ENCODE data around the gene ARID4A. TPM values are rescaled to one million over a fixed set of nuclear protein-coding genes. Genes with fewer than 3 reads are reported as not detected.
"Not testable (repeated sequence)": the region's sequence is repeated elsewhere in the genome, so short reads cannot be mapped to it uniquely, and the experiment has no call there.

Gene ARID4A
- polyA plus RNA-seq, 2 of the 4 experiments (the other 2 are of a cell fraction) = 9.0 to 15.1 TPM

GRCh38 chr14:58343535-58343934, 45.2 kb downstream of the ARID4A start:
- POLR2A ChIA-PET, FAIRE-seq: not testable (repeated sequence)
- peak; percentile 89 for TF ChIP-seq MAFK (IDR thresholded peaks at IDR 0.05; ENCODE audit: partially characterized antibody)

GRCh38 chr14:58353516-58354299, 55.4 kb downstream of the ARID4A start:
- Histone ChIP-seq H3K9me3 (no peaks in the 10 kb centered on the region), H3K27ac (no peak overlapping the region; a peak in 2 of 6 replicates), H3K4me1 (0 out of 3 replicates have a peak, but pooled peaks cover 6% of the 10 kb centered on the region), H3K4me2 (peak overlapping the region; percentile 74), H3K4me3 (peak overlapping the region; percentile 24; the same call in 1 of the 3 replicates)
- ChIA-PET CTCF (interaction anchor here (0.6 to 1.4 kb wide), 2 partner anchors 11 to 48 kb away, joined by 3 read pairs; no protein-coding TSS in a partner anchor), POLR2A (no interaction called here)
- ATAC-seq (no peak), DNase-seq (ENCODE audit: low read depth in 1 of 2, low spot score in 1 of 2) (no peak), FAIRE-seq (no peak)
- no peak for TF ChIP-seq HDAC2 (IDR thresholded peaks at IDR 0.05)
- TF ChIP-seq HOXA7 (CRISPR knock-in tag; IDR thresholded peaks at IDR 0.05) = no peak
- WGBS (ENCODE audit: missing lambda C conversion rate) = 54% methylated on average over 4 of the region's 4 CpGs

More at GRCh38 chr14:58343535-58343934, 45.2 kb downstream of the ARID4A start:
- not testable (repeated sequence) for ATAC-seq; H3K4me2 ChIP-seq; H3K4me3 ChIP-seq; H3K27ac ChIP-seq; H3K4me1 ChIP-seq; DNase-seq (ENCODE audit: low read depth in 1 of 2, low spot score in 1 of 2); H3K9me3 ChIP-seq
- CTCF ChIA-PET = interaction anchor here (0.6 to 0.9 kb wide), 3 partner anchors 9 to 57 kb away, joined by 3 to 4 read pairs (median 3); no protein-coding TSS in a partner anchor
- WGBS (ENCODE audit: missing lambda C conversion rate) = 94% methylated on average over 3 of the region's 3 CpGs

DNA sequence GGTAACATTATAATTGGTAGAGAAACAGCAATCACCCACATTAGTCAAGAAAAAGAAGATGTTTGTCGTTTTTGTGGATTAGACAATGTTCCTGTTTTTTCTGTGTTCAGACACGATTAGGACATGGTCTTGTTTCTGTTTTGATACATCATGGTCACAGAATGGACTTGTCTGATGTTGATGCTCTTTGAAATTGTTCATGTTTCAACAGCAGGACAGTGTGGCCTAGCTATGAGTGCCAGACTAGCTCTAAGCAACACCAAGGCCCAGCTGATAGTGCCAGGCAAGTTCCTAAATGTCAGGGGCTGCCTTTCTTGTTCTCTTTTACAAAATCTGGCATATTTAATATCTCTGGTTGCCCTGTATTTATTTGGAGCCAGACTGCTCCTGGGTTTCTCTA, 56.5 kb downstream of the ARID4A start:
- DNase-seq (ENCODE audit: low read depth in 1 of 2, low spot score in 1 of 2) (no peak), FAIRE-seq (no peak), ATAC-seq (no peak)
- Histone ChIP-seq H3K4me2 (no peak overlapping the region), H3K9me3 (no peaks in the 10 kb centered on the region), H3K4me1 (0 out of 3 replicates have a peak, but pooled peaks cover 6% of the 10 kb centered on the region), H3K27ac (no peak overlapping the region), H3K4me3 (no peak overlapping the region)
- WGBS (ENCODE audit: missing lambda C conversion rate) = 80% methylated on average over 2 of the region's 2 CpGs
- CTCF ChIA-PET = interaction anchor here (0.7 kb wide), 1 partner anchor 1037 kb away, joined by 3 read pairs; no protein-coding TSS in a partner anchor
- no peak for TF ChIP-seq HOXB13 (CRISPR knock-in tag; IDR thresholded peaks at IDR 0.05; ENCODE audit: low read depth)
- TF ChIP-seq EHMT2 (IDR thresholded peaks at IDR 0.05; ENCODE audit: low read depth) = no peak
- TF ChIP-seq BCL3 (IDR thresholded peaks at IDR 0.05) = no peak
- TF ChIP-seq GATA3 (IDR thresholded peaks at IDR 0.05; ENCODE audit: borderline replicate concordance) = no peak
- no peak for TF ChIP-seq EP300 (IDR thresholded peaks at IDR 0.05)
- no peak for TF ChIP-seq PHF8 (IDR thresholded peaks at IDR 0.05; ENCODE audit: borderline replicate concordance, low read depth)
- no peak for TF ChIP-seq CBX2 (IDR thresholded peaks at IDR 0.05; ENCODE audit: borderline replicate concordance, low read depth)
- TF ChIP-seq POLR2A (IDR thresholded peaks at IDR 0.05; ENCODE audit: low read length) = no peak
- TF ChIP-seq JUN (IDR thresholded peaks at IDR 0.05) = no peak
- TF ChIP-seq HES2 (IDR thresholded peaks at IDR 0.05) = no peak
- TF ChIP-seq, protein P1, sequence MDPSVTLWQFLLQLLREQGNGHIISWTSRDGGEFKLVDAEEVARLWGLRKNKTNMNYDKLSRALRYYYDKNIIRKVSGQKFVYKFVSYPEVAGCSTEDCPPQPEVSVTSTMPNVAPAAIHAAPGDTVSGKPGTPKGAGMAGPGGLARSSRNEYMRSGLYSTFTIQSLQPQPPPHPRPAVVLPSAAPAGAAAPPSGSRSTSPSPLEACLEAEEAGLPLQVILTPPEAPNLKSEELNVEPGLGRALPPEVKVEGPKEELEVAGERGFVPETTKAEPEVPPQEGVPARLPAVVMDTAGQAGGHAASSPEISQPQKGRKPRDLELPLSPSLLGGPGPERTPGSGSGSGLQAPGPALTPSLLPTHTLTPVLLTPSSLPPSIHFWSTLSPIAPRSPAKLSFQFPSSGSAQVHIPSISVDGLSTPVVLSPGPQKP (IDR thresholded peaks at IDR 0.05; ENCODE audit: low read depth, low read length) = no peak
- TF ChIP-seq CEBPB (IDR thresholded peaks at IDR 0.05) = no peak
- no peak for TF ChIP-seq CTCF (IDR thresholded peaks at IDR 0.05)
- no peak for TF ChIP-seq REST (IDR thresholded peaks at IDR 0.05)
- TF ChIP-seq, protein P2, sequence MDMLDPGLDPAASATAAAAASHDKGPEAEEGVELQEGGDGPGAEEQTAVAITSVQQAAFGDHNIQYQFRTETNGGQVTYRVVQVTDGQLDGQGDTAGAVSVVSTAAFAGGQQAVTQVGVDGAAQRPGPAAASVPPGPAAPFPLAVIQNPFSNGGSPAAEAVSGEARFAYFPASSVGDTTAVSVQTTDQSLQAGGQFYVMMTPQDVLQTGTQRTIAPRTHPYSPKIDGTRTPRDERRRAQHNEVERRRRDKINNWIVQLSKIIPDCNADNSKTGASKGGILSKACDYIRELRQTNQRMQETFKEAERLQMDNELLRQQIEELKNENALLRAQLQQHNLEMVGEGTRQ (IDR thresholded peaks at IDR 0.05) = no peak
- POLR2A ChIA-PET = no interaction called here
